ENCODE data around the gene SNAPC3. TPM values are rescaled to one million over a fixed set of nuclear protein-coding genes. Genes with fewer than 3 reads are reported as not detected.

SNAPC3 gene
- total and polyA plus RNA-seq, 7 donors, result 12.1 to 29.2 (median 20.4) TPM

GRCh38 chr9:15401266-15401665 is 21.4 kb upstream of the SNAPC3 start:
- no peaks in the 10 kb centered on the region for H3K36me3 ChIP-seq (ENCODE audit: insufficient read depth in 1 of 2, low read depth in 1 of 2)
- no peaks in the 10 kb centered on the region for H3K4me1 ChIP-seq
- H3K27ac ChIP-seq, result no peak overlapping the region
- ATAC-seq (no peak), DNase-seq (no peak)
- intact Hi-C loops (cut with DNase I), result no loop called here
- no peaks in the 10 kb centered on the region for H3K9me3 ChIP-seq
- no peak for TF ChIP-seq CTCF (IDR thresholded peaks at IDR 0.05)
- H3K4me3 ChIP-seq, result no peak overlapping the region
- H3K27me3 ChIP-seq (ENCODE audit: insufficient read depth in 3 of 3, low read length in 2 of 3), result no peaks in the 10 kb centered on the region
- WGBS, 3 donors, result 65 to 68% (median 67%) methylated on average over 8 of the region's 8 CpGs

DNA sequence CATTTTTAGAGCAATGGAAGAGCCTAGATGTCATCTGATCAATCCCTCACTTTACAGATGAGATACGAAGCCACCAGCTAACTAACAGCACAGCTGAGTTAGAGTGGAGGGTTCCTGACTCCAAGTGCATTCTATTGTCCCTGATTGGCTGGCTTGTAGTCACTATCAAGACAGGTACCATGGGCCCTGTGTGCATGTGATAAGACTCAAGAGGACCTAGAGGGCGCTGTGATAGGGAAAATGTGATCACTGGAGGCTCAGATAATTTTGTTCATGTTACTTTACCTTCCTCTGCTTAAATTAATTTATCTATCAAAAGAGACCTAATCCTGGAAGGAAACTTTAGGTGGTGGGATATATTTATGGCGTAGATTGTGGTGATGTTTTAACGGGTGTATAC is 19.5 kb upstream of the SNAPC3 start:
- intact Hi-C loops (cut with DNase I), result no loop called here
- H3K27me3 ChIP-seq (ENCODE audit: insufficient read depth in 3 of 3, low read length in 2 of 3), result no peaks in the 10 kb centered on the region
- no peaks in the 10 kb centered on the region for H3K9me3 ChIP-seq
- DNase-seq (no peak), ATAC-seq (no peak)
- no peak overlapping the region for H3K4me3 ChIP-seq
- WGBS, 3 donors, result 69 to 72% (median 70%) methylated on average over 4 of the region's 4 CpGs
- no peak overlapping the region for H3K27ac ChIP-seq
- no peak for TF ChIP-seq CTCF (IDR thresholded peaks at IDR 0.05)
- H3K4me1 ChIP-seq, result no peaks in the 10 kb centered on the region
- no peaks in the 10 kb centered on the region for H3K36me3 ChIP-seq (ENCODE audit: insufficient read depth in 1 of 2, low read depth in 1 of 2)

GRCh38 chr9:15404171-15404570 is 18.5 kb upstream of the SNAPC3 start:
- Histone ChIP-seq H3K27ac (no peak overlapping the region), H3K4me3 (no peak overlapping the region), H3K4me1 (no peaks in the 10 kb centered on the region), H3K27me3 (ENCODE audit: insufficient read depth in 3 of 3, low read length in 2 of 3) (no peaks in the 10 kb centered on the region), H3K36me3 (ENCODE audit: insufficient read depth in 1 of 2, low read depth in 1 of 2) (no peaks in the 10 kb centered on the region), H3K9me3 (no peaks in the 10 kb centered on the region)
- DNase-seq, result no peak
- TF ChIP-seq CTCF (IDR thresholded peaks at IDR 0.05), result no peak
- 38 to 46% (median 40%) methylated on average over 1 of the region's 1 CpG for WGBS, 3 donors
- intact Hi-C loops (cut with DNase I), result no loop called here
- ATAC-seq, result no peak

GRCh38 chr9:15416880-15417279 is 5.8 kb upstream of the SNAPC3 start:
- no peaks in the 10 kb centered on the region for H3K9me3 ChIP-seq
- no peaks in the 10 kb centered on the region for H3K4me1 ChIP-seq
- H3K27me3 ChIP-seq (ENCODE audit: insufficient read depth in 3 of 3, low read length in 2 of 3), result no peaks in the 10 kb centered on the region
- ATAC-seq (peak in 1 of 4 donors; percentile 40), DNase-seq (no peak)
- no peak overlapping the region for H3K27ac ChIP-seq
- 77 to 87% (median 77%) methylated on average over 2 of the region's 2 CpGs for WGBS, 3 donors
- no peaks in the 10 kb centered on the region for H3K36me3 ChIP-seq (ENCODE audit: insufficient read depth in 1 of 2, low read depth in 1 of 2)
- no peak overlapping the region for H3K4me3 ChIP-seq
- intact Hi-C loops (cut with DNase I), result loop anchor here in 1 of 2 donors (5.0 kb wide), 2 partner anchors 125 to 205 kb away; no protein-coding TSS in a partner anchor
- peak; percentile 18 for TF ChIP-seq CTCF (IDR thresholded peaks at IDR 0.05)

DNA sequence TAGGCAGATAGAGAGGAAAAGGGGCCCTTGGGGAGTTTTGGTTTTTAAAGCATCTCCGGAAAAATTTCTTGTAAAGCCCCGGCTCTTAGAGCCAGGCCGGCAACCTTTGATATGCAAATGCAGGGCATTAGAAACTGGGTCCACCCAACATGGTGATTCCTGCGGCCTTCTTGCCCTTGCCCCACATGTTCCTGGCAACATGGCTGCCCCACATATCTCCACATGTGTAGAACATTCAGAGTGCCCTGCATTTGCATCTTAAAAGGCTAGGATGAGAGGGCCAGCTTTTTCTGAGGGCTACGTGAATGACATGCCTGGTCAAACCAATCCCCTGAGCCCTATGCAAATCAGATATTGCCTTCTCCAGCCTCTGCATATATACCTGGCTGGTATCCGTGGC is 5.0 kb upstream of the SNAPC3 start:
- no peak for TF ChIP-seq CTCF (IDR thresholded peaks at IDR 0.05)
- intact Hi-C loops (cut with DNase I), result loop anchor here in 1 of 2 donors (5.0 kb wide), 2 partner anchors 125 to 205 kb away; no protein-coding TSS in a partner anchor
- ATAC-seq, result no peak

More for the DNA sequence above, 5.0 kb upstream of the SNAPC3 start:
- DNase-seq, result no peak
- Histone ChIP-seq H3K9me3 (no peaks in the 10 kb centered on the region), H3K36me3 (ENCODE audit: insufficient read depth in 1 of 2, low read depth in 1 of 2) (no peaks in the 10 kb centered on the region), H3K27me3 (ENCODE audit: insufficient read depth in 3 of 3, low read length in 2 of 3) (no peaks in the 10 kb centered on the region), H3K27ac (no peak overlapping the region), H3K4me1 (no peaks in the 10 kb centered on the region), H3K4me3 (no peak overlapping the region)
- 73 to 74% (median 74%) methylated on average over 6 of the region's 6 CpGs for WGBS, 3 donors

Data from psoas muscle (tissue), 8 donors.